Heart right ventricle (tissue), 16 donors: ENCODE data around the gene CADM1. TPM values are rescaled to one million over a fixed set of nuclear protein-coding genes. Genes with fewer than 3 reads are reported as not detected.
A peak's percentile ranks its signal among the peaks of the same experiment; 100 is the strongest.

ENCODE experiments used
- ATAC-seq, 8 donors: fragments of 200-7000 bp; cut with Tn5 transposase; one replicate each; pipeline ENCODE4 v1.9.1; 2020; ENCODE audit warnings: mild to moderate bottlenecking in 8 of 8, moderate library complexity in 8 of 8, moderate number of reproducible peaks in 1 of 8
- DNase-seq, 2 donors: peaks; one replicate each; pipeline ENCODE4 v3.0.0-alpha.2; 2020
- H3K27ac ChIP-seq, 10 donors: fragments of 200-600 bp; sonication (generic) in 2 of 10; one replicate each; pipeline versions ENCODE4 v1.5.0 to v1.8.0; 2020 to 2022; ENCODE audit warnings: mild to moderate bottlenecking in 3 of 10
- H3K27me3 ChIP-seq, 7 donors: fragments of 200-600 bp; one replicate each; pipeline ENCODE4 v1.8.0; 2021 to 2022; ENCODE audit warnings: mild to moderate bottlenecking in 2 of 7
- H3K36me3 ChIP-seq, 9 donors: fragments of 200-600 bp; sonication (generic) in 1 of 9; one replicate each; pipeline versions ENCODE4 v1.5.0 to v1.8.0; 2020 to 2022; ENCODE audit warnings: mild to moderate bottlenecking in 2 of 9
- H3K4me1 ChIP-seq, 9 donors: fragments of 200-600 bp; sonication (generic) in 1 of 9; one replicate each; pipeline versions ENCODE4 v1.5.0 to v1.8.0; 2020 to 2022; ENCODE audit warnings: mild to moderate bottlenecking in 4 of 9
- H3K4me3 ChIP-seq, 10 donors: fragments of 200-600 bp; sonication (generic) in 2 of 10; one replicate each; pipeline versions ENCODE4 v1.5.0 to v1.8.0; 2020 to 2022; ENCODE audit warnings: mild to moderate bottlenecking in 7 of 10, moderate library complexity in 2 of 10
- H3K9me3 ChIP-seq, 11 donors: fragments of 200-600 bp in 10 of 11; sonication (generic) in 2 of 11; one replicate each; pipeline versions ENCODE4 v1.5.0 to v1.8.0; 2013 to 2022; ENCODE audit warnings: mild to moderate bottlenecking in 2 of 11, control low read depth in 1 of 11, moderate library complexity in 1 of 11
- CTCF ChIP-seq, 9 donors: fragments of 200-600 bp; sonication (generic) in 2 of 9; IDR thresholded peaks; one replicate each; pipeline versions ENCODE4 v1.5.0 to v1.8.0; 2021 to 2022; ENCODE audit warnings: antibody characterized with exemption in 9 of 9, mild to moderate bottlenecking in 5 of 9, moderate library complexity in 1 of 9
- WGBS, 2 donors: extraction: QIAGEN DNeasy Blood & Tissue Kit; methylation state at CpG; one replicate each; pipeline ENCODE4 v1.1.7; 2013; ENCODE audit warnings: inconsistent platforms in 1 of 2; 5-methylcytosine and 5-hydroxymethylcytosine counted together
- intact Hi-C, 10 donors: fragments of 100-400 bp; cut with DNase I; formaldehyde crosslinking; loops; one replicate each; pipeline versions ENCODE4 v1.11.1 to v1.14.2; 2022
- polyA plus RNA-seq, 2 donors: library from polyadenylated mRNA; stranded (reverse); fragments of 200-250 nt; gene quantifications; one replicate each; pipeline ENCODE4 v1.2.3, GENCODE V29; 2013
- total RNA-seq, 10 donors: library from RNA; stranded (reverse); fragmentation: NEBNext Ultra II Directional in 3 of 10; extraction: Animal tissue kit (Norgen Biotek cat#: 25700) in 3 of 10; gene quantifications; one replicate each; pipeline versions ENCODE4 v1.2.1 to v1.2.4, GENCODE V29; 2021 to 2023
- donor health status: Arrhythmogenic right ventricular cardiomyopathy.
- donor health status: ischemic (EF 13 %, LVEDD 7.1; RV severe dilation, severe dysfunction).
- donor health status: healthy with polysubstance abuse.
- donor health status: DM: no; HTN: yes; CAD: no.
- donor health status: DM: no; HTN: no; CAD: no.
- donor health status: ischemic (EF 25% LVEDD 6.9; RV normal size, moderate dysfunction).
- donor health status: ischemic (EF 25% LVEDD 5.7; RV mildly dilated, moderate dysfunction).
- donor health status: healthy.
- donor health status: DM: yes; HTN: yes; CAD: no.
- donor health status: Ischemic cardiomyopathy.
- donor health status: ischemic (EF 35%, LVEDD 5.7; RV mildly dilated, moderate dysfunction).
- donor health status: nonischemic (EF 11% LVEDD 7.7; RV severe dilation, severe dysfunction).
- donor health status: DM: yes; HTN: yes; CAD: no.
- donor health status: PGD.
- donor health status: ischemic (EF 29% LVEDD 5.4; RV normal size, mild dysfunction).
- donor health status: nonischemic (EF 23%, LVEDD 6.1; RV moderate dilation, normal function).

Gene CADM1
- total and polyA plus RNA-seq, 12 donors, result 10.2 to 83.0 (median 41.4) TPM

GRCh38 chr11:115379528-115379927 is 124.7 kb downstream of the CADM1 start:
- Histone ChIP-seq H3K36me3 (no peaks in the 10 kb centered on the region), H3K4me3 (no peak overlapping the region), H3K4me1 (peaks cover 0 to 6% (median 0%) of the 10 kb centered on the region in 9 donors), H3K27ac (no peak overlapping the region), H3K27me3 (no peaks in the 10 kb centered on the region), H3K9me3 (no peaks in the 10 kb centered on the region)
- DNase-seq (no peak), ATAC-seq (no peak)
- no peak for TF ChIP-seq CTCF (IDR thresholded peaks at IDR 0.05)
- intact Hi-C loops, result no loop called here
- WGBS, 2 donors, result 58 to 67% methylated on average over 1 of the region's 1 CpG

- H3K4me1 ChIP-seq, result no peaks in the 10 kb centered on the region
- H3K27ac ChIP-seq, result no peak overlapping the region
- H3K36me3 ChIP-seq, result no peaks in the 10 kb centered on the region
- WGBS, 2 donors, result 88 to 89% methylated on average over 4 of the region's 4 CpGs
- intact Hi-C loops, result no loop called here
- H3K9me3 ChIP-seq, result no peaks in the 10 kb centered on the region
- TF ChIP-seq CTCF (IDR thresholded peaks at IDR 0.05), result no peak
- ATAC-seq (no peak), DNase-seq (no peak)
- H3K4me3 ChIP-seq, result no peak overlapping the region
- no peaks in the 10 kb centered on the region for H3K27me3 ChIP-seq
Observed at GRCh38 chr11:115378557-115378956, 125.7 kb downstream of the CADM1 start.

GRCh38 chr11:115377882-115378296 is 126.3 kb downstream of the CADM1 start:
- Histone ChIP-seq H3K27ac (no peak overlapping the region), H3K4me3 (no peak overlapping the region), H3K9me3 (no peaks in the 10 kb centered on the region), H3K27me3 (no peaks in the 10 kb centered on the region), H3K4me1 (no peaks in the 10 kb centered on the region), H3K36me3 (no peaks in the 10 kb centered on the region)
- ATAC-seq (no peak), DNase-seq (no peak)
- intact Hi-C loops, result no loop called here
- 91 to 95% methylated on average over 4 of the region's 4 CpGs for WGBS, 2 donors
- TF ChIP-seq CTCF (IDR thresholded peaks at IDR 0.05), result no peak

GRCh38 chr11:115368616-115369015 is 135.6 kb downstream of the CADM1 start:
- no peaks in the 10 kb centered on the region for H3K36me3 ChIP-seq
- intact Hi-C loops, result loop anchor here in 1 of 10 donors (10.0 kb wide), 1 partner anchor 136 kb away; the partner anchor contains the start of gene CADM1

More at GRCh38 chr11:115368616-115369015, 135.6 kb downstream of the CADM1 start:
- Histone ChIP-seq H3K4me3 (no peak overlapping the region), H3K27me3 (no peaks in the 10 kb centered on the region), H3K4me1 (peaks cover 0 to 9% (median 3%) of the 10 kb centered on the region in 9 donors), H3K9me3 (peaks cover 0 to 5% (median 0%) of the 10 kb centered on the region in 11 donors), H3K27ac (no peak overlapping the region)
- no peak for TF ChIP-seq CTCF (IDR thresholded peaks at IDR 0.05)
- ATAC-seq (peak in 3 of 8 donors; percentile 64 to 78 (median 66)), DNase-seq (no peak)
